ENCODE results near the gene SLC44A1.

SLC44A1 gene

GRCh38 chr9:105341434-105342146 is 97.1 kb downstream of the SLC44A1 start:
- DNase-seq = no peak

GRCh38 chr9:105342147-105342505 is 97.7 kb downstream of the SLC44A1 start:
- DNase-seq = no peak

- DNase-seq = no peak
Measured at GRCh38 chr9:105344283-105344682, 99.8 kb downstream of the SLC44A1 start.

GRCh38 chr9:105345626-105346025 is 101.2 kb downstream of the SLC44A1 start:
- no peak for DNase-seq

GRCh38 chr9:105346273-105346672 is 101.8 kb downstream of the SLC44A1 start:
- DNase-seq = no peak

- DNase-seq = no peak
Measured at GRCh38 chr9:105354448-105354847, 110.0 kb downstream of the SLC44A1 start.

- DNase-seq = peak; percentile 21
Measured at GRCh38 chr9:105355781-105356180, 111.3 kb downstream of the SLC44A1 start.

- no peak for DNase-seq
Measured at GRCh38 chr9:105357937-105358336, 113.5 kb downstream of the SLC44A1 start.

GRCh38 chr9:105359892-105360291 is 115.4 kb downstream of the SLC44A1 start:
- DNase-seq = peak; percentile 76

GRCh38 chr9:105360344-105360743 is 115.9 kb downstream of the SLC44A1 start:
- no peak for DNase-seq

- DNase-seq = no peak
Measured at GRCh38 chr9:105361873-105362272, 117.4 kb downstream of the SLC44A1 start.

- no peak for DNase-seq
Measured at GRCh38 chr9:105362470-105362869, 118.0 kb downstream of the SLC44A1 start.

- no peak for DNase-seq
Measured at GRCh38 chr9:105363837-105364236, 119.4 kb downstream of the SLC44A1 start.

- DNase-seq = no peak
Measured at GRCh38 chr9:105369911-105370310, 125.5 kb downstream of the SLC44A1 start.

- DNase-seq = no peak
Measured at GRCh38 chr9:105373723-105374122, 129.3 kb downstream of the SLC44A1 start.

GRCh38 chr9:105375323-105375722 is 130.9 kb downstream of the SLC44A1 start:
- no peak for DNase-seq

GRCh38 chr9:105376893-105377292 is 132.4 kb downstream of the SLC44A1 start:
- no peak for DNase-seq

- peak; percentile 35 for DNase-seq
Measured at GRCh38 chr9:105385381-105385985, 141.0 kb downstream of the SLC44A1 start.

- no peak for DNase-seq
Measured at GRCh38 chr9:105389796-105390195, 145.3 kb downstream of the SLC44A1 start.

GRCh38 chr9:105390871-105391270 is 146.4 kb downstream of the SLC44A1 start:
- DNase-seq = no peak

GRCh38 chr9:105391288-105391687 is 146.8 kb downstream of the SLC44A1 start:
- DNase-seq = no peak

- DNase-seq = no peak
Measured at GRCh38 chr9:105392531-105392930, 148.1 kb downstream of the SLC44A1 start.

GRCh38 chr9:105393576-105394344 is 149.3 kb downstream of the SLC44A1 start:
- DNase-seq = no peak

- no peak for DNase-seq
Measured at GRCh38 chr9:105396441-105396840, 152.0 kb downstream of the SLC44A1 start.

All from activated CD4-positive, alpha-beta T cell treated with anti-CD3 and anti-CD28 coated beads for 48 hours (primary cell).